ENCODE data around the gene RASA1.

Gene RASA1

DNA sequence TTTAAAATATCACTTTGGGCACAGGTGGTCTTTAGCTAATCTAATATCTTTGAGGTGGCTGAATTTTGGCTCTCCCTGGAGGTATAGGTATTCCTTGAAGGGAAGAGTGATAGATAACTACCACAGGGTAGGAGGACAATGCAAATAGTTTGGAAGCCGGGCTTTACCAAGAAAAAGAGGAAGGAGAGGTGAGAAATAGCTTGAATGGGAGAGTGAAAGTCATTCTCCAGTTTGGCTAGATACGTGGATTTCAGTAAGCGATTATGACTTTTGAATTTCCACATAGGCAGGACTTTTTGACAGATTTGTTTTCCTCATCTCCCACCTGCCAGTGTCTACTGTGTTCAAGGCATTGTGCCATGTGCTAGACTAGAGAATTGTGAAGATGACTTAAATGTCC lies 45.5 kb downstream of the RASA1 start:
- TF ChIP-seq, protein P1, sequence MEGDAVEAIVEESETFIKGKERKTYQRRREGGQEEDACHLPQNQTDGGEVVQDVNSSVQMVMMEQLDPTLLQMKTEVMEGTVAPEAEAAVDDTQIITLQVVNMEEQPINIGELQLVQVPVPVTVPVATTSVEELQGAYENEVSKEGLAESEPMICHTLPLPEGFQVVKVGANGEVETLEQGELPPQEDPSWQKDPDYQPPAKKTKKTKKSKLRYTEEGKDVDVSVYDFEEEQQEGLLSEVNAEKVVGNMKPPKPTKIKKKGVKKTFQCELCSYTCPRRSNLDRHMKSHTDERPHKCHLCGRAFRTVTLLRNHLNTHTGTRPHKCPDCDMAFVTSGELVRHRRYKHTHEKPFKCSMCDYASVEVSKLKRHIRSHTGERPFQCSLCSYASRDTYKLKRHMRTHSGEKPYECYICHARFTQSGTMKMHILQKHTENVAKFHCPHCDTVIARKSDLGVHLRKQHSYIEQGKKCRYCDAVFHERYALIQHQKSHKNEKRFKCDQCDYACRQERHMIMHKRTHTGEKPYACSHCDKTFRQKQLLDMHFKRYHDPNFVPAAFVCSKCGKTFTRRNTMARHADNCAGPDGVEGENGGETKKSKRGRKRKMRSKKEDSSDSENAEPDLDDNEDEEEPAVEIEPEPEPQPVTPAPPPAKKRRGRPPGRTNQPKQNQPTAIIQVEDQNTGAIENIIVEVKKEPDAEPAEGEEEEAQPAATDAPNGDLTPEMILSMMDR (IDR thresholded peaks at IDR 0.05): no peak

DNA sequence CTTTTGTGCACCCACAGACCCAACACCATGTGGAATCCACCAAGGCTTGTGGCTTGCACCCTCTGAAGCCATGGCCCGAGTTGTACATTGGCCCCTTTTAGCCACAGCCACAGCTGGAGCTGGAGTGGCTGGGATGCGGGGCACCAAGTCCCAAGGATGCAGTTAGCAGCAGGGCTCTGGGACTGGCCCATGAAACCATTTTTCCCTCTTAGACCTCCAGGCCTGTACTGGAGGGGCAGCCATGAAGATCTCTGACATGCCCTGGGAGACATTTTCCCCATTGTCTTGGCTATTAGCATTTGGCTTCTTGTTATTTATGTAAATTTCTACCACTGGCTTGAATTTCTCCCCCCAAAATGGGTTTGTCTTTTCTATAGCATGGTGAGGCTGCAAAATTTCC lies 51.8 kb downstream of the RASA1 start:
- TF ChIP-seq, protein P1 (IDR thresholded peaks at IDR 0.05): no peak

DNA sequence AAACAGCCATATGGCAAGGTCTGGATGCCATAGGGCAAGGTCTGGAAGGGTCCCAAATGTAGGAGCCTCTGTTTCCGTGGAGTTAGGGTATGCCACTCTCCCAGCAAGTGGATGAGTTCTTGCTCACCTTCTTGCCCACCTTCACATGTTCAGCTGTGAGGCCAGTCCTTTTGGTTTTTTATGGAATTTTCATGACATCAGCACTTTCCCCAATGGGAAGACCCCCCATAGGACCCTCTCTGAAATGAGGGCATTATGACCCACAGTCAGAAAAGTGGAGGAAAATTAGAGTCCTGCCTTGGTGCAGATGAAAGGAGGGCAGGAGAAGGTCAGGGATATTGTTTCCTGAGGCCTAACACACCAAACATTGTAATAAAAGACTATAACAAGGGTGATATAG lies 53.9 kb downstream of the RASA1 start:
- TF ChIP-seq, protein P1 (IDR thresholded peaks at IDR 0.05): no peak

DNA sequence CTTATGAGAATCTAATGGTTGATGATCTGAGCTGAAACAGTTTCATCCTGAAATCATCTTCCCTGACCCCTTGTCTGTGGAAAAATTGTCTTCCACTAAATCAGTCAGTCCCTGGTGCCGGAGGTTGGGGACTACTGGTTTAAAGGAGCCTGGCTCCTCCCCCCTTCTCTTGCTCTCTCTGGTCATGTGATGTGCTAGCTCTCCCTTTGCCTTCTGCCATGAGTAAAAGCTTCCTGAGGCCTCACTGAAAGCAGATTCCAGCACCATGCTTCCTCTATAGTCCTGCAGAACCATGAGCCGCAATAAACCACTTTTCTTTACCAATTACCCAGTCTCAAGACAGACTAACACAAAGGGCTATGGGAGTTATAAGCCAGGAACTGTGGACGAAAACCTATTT lies 54.7 kb downstream of the RASA1 start:
- TF ChIP-seq, protein P1 (IDR thresholded peaks at IDR 0.05): no peak

DNA sequence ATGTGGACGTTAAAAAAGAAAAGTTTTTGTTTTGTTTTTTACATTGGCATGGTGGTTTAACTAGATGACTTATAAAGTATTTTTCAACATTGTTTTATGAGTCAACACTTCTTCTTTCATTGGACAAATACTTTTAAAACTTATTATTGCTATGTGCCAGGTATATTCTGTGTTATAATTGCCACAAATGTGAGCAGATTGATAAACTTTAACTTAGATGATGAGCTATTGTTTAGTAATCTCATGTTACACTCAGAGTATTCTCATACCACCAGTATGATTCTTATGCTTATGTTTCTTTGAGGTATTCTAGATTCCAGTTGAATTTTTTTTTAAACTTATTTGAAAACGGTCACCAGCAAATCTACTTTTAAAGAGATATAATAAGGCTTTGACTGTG lies 60.3 kb downstream of the RASA1 start:
- TF ChIP-seq, protein P1 (IDR thresholded peaks at IDR 0.05): no peak

DNA sequence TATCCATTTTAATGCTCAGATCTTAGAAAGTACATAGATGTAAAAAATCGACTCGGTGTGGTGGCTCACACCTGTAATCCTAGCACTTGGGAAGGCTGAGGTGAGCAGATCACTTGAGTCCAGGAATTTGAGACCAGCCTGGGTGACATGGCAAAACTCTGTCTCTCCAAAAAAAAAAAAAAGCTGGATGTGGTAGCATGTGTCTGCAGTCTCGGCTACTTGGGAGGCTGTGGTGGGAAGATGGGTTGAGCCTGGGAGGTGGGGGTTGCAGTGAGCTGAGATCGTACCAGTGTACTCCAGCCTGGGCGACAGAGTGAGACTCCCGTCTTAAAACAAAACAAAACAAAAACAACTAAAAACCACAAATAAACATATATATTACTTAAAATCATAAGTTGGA lies 61.4 kb downstream of the RASA1 start:
- TF ChIP-seq, protein P1 (IDR thresholded peaks at IDR 0.05): no peak

DNA sequence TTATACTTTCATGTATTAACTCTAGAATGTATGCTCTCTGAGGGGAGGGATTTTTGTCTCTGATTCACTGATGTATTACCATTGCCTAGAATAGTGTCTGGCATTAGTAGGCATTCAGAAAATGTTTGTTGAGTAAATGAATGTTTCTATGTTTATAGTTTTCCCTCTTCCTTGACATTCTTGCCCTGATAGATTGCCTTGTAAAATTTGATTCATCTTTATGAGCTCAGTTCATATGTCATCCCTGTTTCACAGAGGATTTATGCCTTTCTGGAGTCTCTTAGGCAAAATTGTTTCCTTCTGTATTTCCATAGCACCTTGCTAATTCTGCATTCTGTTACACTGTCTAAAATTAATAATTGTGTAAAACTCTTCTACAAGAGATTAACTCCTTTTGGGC lies 72.3 kb downstream of the RASA1 start:
- TF ChIP-seq, protein P1 (IDR thresholded peaks at IDR 0.05): no peak

DNA sequence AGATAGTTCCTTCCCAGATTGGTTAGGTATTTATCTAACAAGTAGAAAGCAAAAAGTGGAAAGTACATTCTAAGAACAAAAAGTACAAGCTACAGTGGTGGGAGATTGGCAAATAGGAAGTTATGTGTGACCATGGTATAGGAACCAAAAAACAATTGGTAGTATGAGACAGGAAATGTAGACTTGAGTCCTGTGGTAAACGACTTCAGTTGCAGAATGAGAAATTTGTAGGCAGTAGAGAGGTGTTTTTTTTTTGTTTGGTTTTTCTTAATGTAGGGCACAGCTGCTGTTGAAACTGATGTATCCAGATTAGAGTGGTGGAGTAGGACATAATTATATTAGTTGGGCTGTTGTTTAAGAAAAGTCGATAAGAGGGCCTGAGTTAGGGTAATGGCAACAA lies 73.0 kb downstream of the RASA1 start:
- TF ChIP-seq, protein P1 (IDR thresholded peaks at IDR 0.05): no peak

Data from LNCAP (cell line).